Stimulated activated CD4-positive, alpha-beta T cell treated with anti-CD3 and anti-CD28 coated beads, Interleukin-12 subunit alpha, Interleukin-12 subunit beta, amount 100 ng/mL, for 4 hours (primary cell): ENCODE data around the gene PTPN4.
A peak's percentile ranks its signal among the peaks of the same experiment; 100 is the strongest.

Experiments used
- DNase-seq: peaks from one replicate; pipeline ENCODE4 v3.0.0-alpha.2; 2020

PTPN4 gene

GRCh38 chr2:119735565-119735964 is 24.2 kb upstream of the PTPN4 start:
- no peak for DNase-seq

- DNase-seq, result no peak
These were observed 23.7 kb upstream of the PTPN4 start for GRCh38 chr2:119736021-119736420.

GRCh38 chr2:119739580-119740255 is 20.0 kb upstream of the PTPN4 start:
- DNase-seq, result no peak

GRCh38 chr2:119741001-119741400 is 18.7 kb upstream of the PTPN4 start:
- no peak for DNase-seq

- no peak for DNase-seq
These were observed 17.9 kb upstream of the PTPN4 start for GRCh38 chr2:119741868-119742267.

GRCh38 chr2:119744335-119744939 is 15.3 kb upstream of the PTPN4 start:
- no peak for DNase-seq

- no peak for DNase-seq
These were observed 14.2 kb upstream of the PTPN4 start for GRCh38 chr2:119745566-119745965.

- DNase-seq, result no peak
These were observed 12.7 kb upstream of the PTPN4 start for GRCh38 chr2:119746836-119747686.

GRCh38 chr2:119748135-119748534 is 11.6 kb upstream of the PTPN4 start:
- DNase-seq, result no peak

- DNase-seq, result no peak
These were observed 10.2 kb upstream of the PTPN4 start for GRCh38 chr2:119749477-119750012.

- DNase-seq, result no peak
These were observed 8.0 kb upstream of the PTPN4 start for GRCh38 chr2:119751706-119752105.

GRCh38 chr2:119753041-119753929 is 6.4 kb upstream of the PTPN4 start:
- DNase-seq, result no peak

GRCh38 chr2:119753930-119754321 is 5.8 kb upstream of the PTPN4 start:
- DNase-seq, result no peak

GRCh38 chr2:119755906-119756305 is 3.8 kb upstream of the PTPN4 start:
- DNase-seq, result no peak

- peak; percentile 35 for DNase-seq
These were observed 2.9 kb upstream of the PTPN4 start for GRCh38 chr2:119756837-119757236.

GRCh38 chr2:119758881-119759450 is 756 bp upstream of the PTPN4 start:
- DNase-seq, result no peak

GRCh38 chr2:119760237-119760955 is 674 bp downstream of the PTPN4 start:
- DNase-seq, result no peak

- no peak for DNase-seq
These were observed 1.2 kb downstream of the PTPN4 start for GRCh38 chr2:119760956-119761275.

- no peak for DNase-seq
These were observed 5.1 kb downstream of the PTPN4 start for GRCh38 chr2:119764832-119765231.

GRCh38 chr2:119765433-119766002 is 5.8 kb downstream of the PTPN4 start:
- no peak for DNase-seq

GRCh38 chr2:119766944-119767343 is 7.2 kb downstream of the PTPN4 start:
- DNase-seq, result no peak
